Measurements from ENCODE around the gene FAM124A. TPM values are rescaled to one million over a fixed set of nuclear protein-coding genes. Genes with fewer than 3 reads are reported as not detected.

The FAM124A gene
- total RNA-seq, 4 donors from 2014 or later = 1.9 to 17.7 (median 2.7) TPM

DNA sequence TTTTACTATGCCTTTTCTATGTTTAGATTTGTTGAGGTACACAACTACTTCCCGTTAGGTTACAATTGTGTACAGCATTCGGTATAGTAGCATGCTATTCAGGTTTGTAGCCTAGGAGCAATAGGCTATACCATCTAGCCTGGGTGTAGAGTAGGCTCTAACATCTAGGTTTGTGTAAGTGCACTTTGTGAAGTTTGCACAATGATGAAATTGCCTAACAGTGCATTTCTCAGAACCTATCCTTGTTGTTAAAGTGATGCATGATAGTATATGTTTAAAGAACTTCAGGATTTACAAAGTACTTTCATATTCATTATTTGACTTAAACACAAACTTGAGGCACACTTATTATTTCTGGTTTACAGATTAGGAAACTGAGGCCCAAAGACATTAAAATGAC is 105.8 kb downstream of the FAM124A start:
- Histone ChIP-seq H3K27ac (no peak overlapping the region), H3K4me3 (no peak overlapping the region), H3K27me3 (no peaks in the 10 kb centered on the region), H3K36me3 (no peaks in the 10 kb centered on the region), H3K4me1 (no peaks in the 10 kb centered on the region), H3K9me3 (no peaks in the 10 kb centered on the region)
- no peak for DNase-seq
- WGBS, 2 donors (ENCODE audit: low coverage in 1 of 2) = 92% methylated on average over 2 of the region's 2 CpGs; no CpG with 5 or more reads in 1 of the 2 donors
- intact Hi-C loops (cut with DNase I; ENCODE audit: low total_unique reads) = no loop called here
- TF ChIP-seq POLR2A (IDR thresholded peaks at IDR 0.05) = no peak
- TF ChIP-seq EP300 (IDR thresholded peaks at IDR 0.05; ENCODE audit: low read depth) = no peak
- TF ChIP-seq, protein P1, sequence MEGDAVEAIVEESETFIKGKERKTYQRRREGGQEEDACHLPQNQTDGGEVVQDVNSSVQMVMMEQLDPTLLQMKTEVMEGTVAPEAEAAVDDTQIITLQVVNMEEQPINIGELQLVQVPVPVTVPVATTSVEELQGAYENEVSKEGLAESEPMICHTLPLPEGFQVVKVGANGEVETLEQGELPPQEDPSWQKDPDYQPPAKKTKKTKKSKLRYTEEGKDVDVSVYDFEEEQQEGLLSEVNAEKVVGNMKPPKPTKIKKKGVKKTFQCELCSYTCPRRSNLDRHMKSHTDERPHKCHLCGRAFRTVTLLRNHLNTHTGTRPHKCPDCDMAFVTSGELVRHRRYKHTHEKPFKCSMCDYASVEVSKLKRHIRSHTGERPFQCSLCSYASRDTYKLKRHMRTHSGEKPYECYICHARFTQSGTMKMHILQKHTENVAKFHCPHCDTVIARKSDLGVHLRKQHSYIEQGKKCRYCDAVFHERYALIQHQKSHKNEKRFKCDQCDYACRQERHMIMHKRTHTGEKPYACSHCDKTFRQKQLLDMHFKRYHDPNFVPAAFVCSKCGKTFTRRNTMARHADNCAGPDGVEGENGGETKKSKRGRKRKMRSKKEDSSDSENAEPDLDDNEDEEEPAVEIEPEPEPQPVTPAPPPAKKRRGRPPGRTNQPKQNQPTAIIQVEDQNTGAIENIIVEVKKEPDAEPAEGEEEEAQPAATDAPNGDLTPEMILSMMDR (IDR thresholded peaks at IDR 0.05) = no peak
- TF ChIP-seq POLR2AphosphoS5 (IDR thresholded peaks at IDR 0.05) = no peak
- in situ Hi-C loops (cut with MboI; ENCODE audit: low pct_ligation_motif_present in 1 of 4, low pct_unique_long_range_greater_than_20kb in 1 of 4, low sequenced_read_pairs in 3 of 4) = no loop called here

DNA sequence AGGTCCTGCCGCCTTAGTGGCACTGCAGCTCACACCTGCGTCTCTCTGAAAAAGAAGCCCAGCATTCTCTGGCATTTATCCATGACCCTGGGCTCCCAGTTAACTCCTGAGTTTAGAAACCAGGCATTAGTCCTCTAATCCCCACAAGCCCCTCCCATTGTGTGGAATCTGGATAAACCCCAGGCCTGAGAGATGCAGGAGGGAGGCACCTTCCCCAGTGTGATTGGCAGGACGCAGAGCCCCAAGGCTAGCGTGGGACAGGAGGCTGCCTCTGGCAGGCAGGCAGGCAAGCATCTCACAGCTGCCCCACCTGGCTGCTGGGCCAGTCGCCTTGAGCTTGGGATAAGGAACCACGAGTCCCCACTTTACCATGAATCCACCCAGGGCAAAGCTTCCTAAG is 106.3 kb downstream of the FAM124A start:
- H3K36me3 ChIP-seq = no peaks in the 10 kb centered on the region
- no peaks in the 10 kb centered on the region for H3K4me1 ChIP-seq
- no peak overlapping the region for H3K4me3 ChIP-seq
- H3K9me3 ChIP-seq = no peaks in the 10 kb centered on the region
- no peak for DNase-seq
- no peaks in the 10 kb centered on the region for H3K27me3 ChIP-seq
- intact Hi-C loops (cut with DNase I; ENCODE audit: low total_unique reads) = no loop called here
- in situ Hi-C loops (cut with MboI; ENCODE audit: low pct_ligation_motif_present in 1 of 4, low pct_unique_long_range_greater_than_20kb in 1 of 4, low sequenced_read_pairs in 3 of 4) = no loop called here
- H3K27ac ChIP-seq = no peak overlapping the region
- 80 to 86% methylated on average over 1 to 6 of the region's 6 CpGs for WGBS, 2 donors (ENCODE audit: low coverage in 1 of 2)
- TF ChIP-seq, protein P1 (IDR thresholded peaks at IDR 0.05) = no peak
- no peak for TF ChIP-seq EP300 (IDR thresholded peaks at IDR 0.05; ENCODE audit: low read depth)
- TF ChIP-seq POLR2AphosphoS5 (IDR thresholded peaks at IDR 0.05) = no peak
- TF ChIP-seq POLR2A (IDR thresholded peaks at IDR 0.05) = no peak

DNA sequence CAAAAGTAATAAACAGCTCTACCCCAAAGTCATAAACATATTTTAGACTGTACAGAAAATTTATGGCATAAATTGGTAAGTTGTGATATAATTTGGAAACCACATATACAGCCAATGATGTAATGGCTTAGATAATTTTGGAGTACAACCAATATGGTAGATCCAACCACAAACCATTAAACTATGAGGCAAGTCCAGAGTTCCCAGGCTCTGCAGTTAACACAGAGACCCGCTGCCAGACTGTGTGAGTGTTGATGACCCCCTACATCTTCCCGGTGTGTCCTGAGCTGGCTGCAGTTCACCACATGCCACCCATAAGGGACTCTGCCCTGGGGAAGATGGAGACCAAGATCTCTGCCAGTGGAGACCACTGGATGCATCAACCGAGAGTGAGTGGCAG is 107.4 kb downstream of the FAM124A start:
- no peaks in the 10 kb centered on the region for H3K4me1 ChIP-seq
- no peak overlapping the region for H3K4me3 ChIP-seq
- in situ Hi-C loops (cut with MboI; ENCODE audit: low pct_ligation_motif_present in 1 of 4, low pct_unique_long_range_greater_than_20kb in 1 of 4, low sequenced_read_pairs in 3 of 4) (no loop called here), intact Hi-C loops (cut with DNase I; ENCODE audit: low total_unique reads) (no loop called here)
- H3K27ac ChIP-seq = no peak overlapping the region
- no peaks in the 10 kb centered on the region for H3K27me3 ChIP-seq
- WGBS, 2 donors (ENCODE audit: low coverage in 1 of 2) = 93% methylated on average over 3 of the region's 3 CpGs; no CpG with 5 or more reads in 1 of the 2 donors
- no peaks in the 10 kb centered on the region for H3K36me3 ChIP-seq
- TF ChIP-seq, protein P1 (IDR thresholded peaks at IDR 0.05) = no peak
- TF ChIP-seq POLR2AphosphoS5 (IDR thresholded peaks at IDR 0.05) = no peak
- no peak for TF ChIP-seq EP300 (IDR thresholded peaks at IDR 0.05; ENCODE audit: low read depth)
- TF ChIP-seq POLR2A (IDR thresholded peaks at IDR 0.05) = no peak
- H3K9me3 ChIP-seq = no peaks in the 10 kb centered on the region
- no peak for DNase-seq

DNA sequence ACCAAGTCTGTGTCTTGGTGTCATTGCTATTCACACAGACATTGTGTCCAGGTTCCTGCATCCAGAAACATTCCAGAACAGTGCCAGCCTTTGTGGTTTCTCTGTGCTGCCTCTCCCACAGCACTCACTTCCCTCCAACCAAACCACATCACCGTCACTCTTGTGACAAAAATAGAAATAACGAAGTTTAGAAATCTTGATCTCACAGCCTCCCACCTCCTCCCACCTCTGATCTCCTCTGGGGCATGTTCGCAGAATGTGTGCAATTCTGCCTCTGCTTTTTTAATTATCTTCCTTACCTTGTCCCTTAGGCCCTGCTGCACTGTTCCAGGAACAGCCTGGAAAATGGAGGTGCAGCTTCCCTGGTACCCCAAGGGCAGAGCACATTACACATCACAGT is 108.6 kb downstream of the FAM124A start:
- intact Hi-C loops (cut with DNase I; ENCODE audit: low total_unique reads) = no loop called here
- no peaks in the 10 kb centered on the region for H3K36me3 ChIP-seq
- H3K9me3 ChIP-seq = no peaks in the 10 kb centered on the region
- DNase-seq = no peak
- no peaks in the 10 kb centered on the region for H3K4me1 ChIP-seq
- H3K27ac ChIP-seq = no peak overlapping the region
- WGBS, 2 donors (ENCODE audit: low coverage in 1 of 2) = 61 to 66% methylated on average over 3 of the region's 3 CpGs
- H3K4me3 ChIP-seq = no peak overlapping the region
- in situ Hi-C loops (cut with MboI; ENCODE audit: low pct_ligation_motif_present in 1 of 4, low pct_unique_long_range_greater_than_20kb in 1 of 4, low sequenced_read_pairs in 3 of 4) = no loop called here
- no peaks in the 10 kb centered on the region for H3K27me3 ChIP-seq
- TF ChIP-seq POLR2A (IDR thresholded peaks at IDR 0.05) (no peak), EP300 (IDR thresholded peaks at IDR 0.05; ENCODE audit: low read depth) (no peak), POLR2AphosphoS5 (IDR thresholded peaks at IDR 0.05) (no peak)
- TF ChIP-seq, protein P1 (IDR thresholded peaks at IDR 0.05) = no peak

Measured in transverse colon (tissue), 4 donors.